H1 (cell line): ENCODE results near the gene TTC28. TPM values are rescaled to one million over a fixed set of nuclear protein-coding genes. Genes with fewer than 3 reads are reported as not detected.

Experiments used
- CTCF ChIA-PET: fragments of 300-600 bp; sonication (Branson Sonifier 250); formaldehyde crosslinking; loops from one replicate; lab custom pipeline; 2021; ENCODE audit not compliant: partially characterized antibody; lab: Charles Lee
- POLR2A ChIA-PET: fragments of 300-600 bp; sonication (Branson Sonifier 250); formaldehyde crosslinking; loops from one replicate; lab custom pipeline; 2021; ENCODE audit warnings: inconsistent platforms; ENCODE audit not compliant: partially characterized antibody; lab: Charles Lee
- DNase-seq, 2 experiments: peaks; one replicate each; pipeline versions ENCODE4 v3.0.0 to v3.0.0-alpha.2; 2010 to 2022; ENCODE audit warnings: low spot score in 2 of 2, low read depth in 1 of 2, mixed read lengths in 1 of 2
- FAIRE-seq: peaks from 2 replicates; lab custom pipeline; 2011; peaks lifted over from hg19 to GRCh38; lab: Jason Lieb, UNC
- H2AFZ ChIP-seq: 2 replicates; pipeline ENCODE4 v1.8.1; 2012; ENCODE audit warnings: low read length, inconsistent platforms
- H2AK5ac ChIP-seq: 2 replicates; pipeline ENCODE4 v1.6.1; 2013; ENCODE audit warnings: low read depth, low read length
- H2BK120ac ChIP-seq: replicated peaks from 2 replicates; pipeline ENCODE3; 2013; ENCODE audit warnings: low read depth, low read length, inconsistent platforms
- H2BK12ac ChIP-seq: 2 replicates; pipeline ENCODE4 v1.6.1; 2013; ENCODE audit warnings: low read depth, low read length
- H2BK15ac ChIP-seq: 2 replicates; pipeline ENCODE4 v1.6.1; 2013; ENCODE audit warnings: low read length
- H2BK20ac ChIP-seq: 2 replicates; pipeline ENCODE4 v1.6.1; 2013; ENCODE audit warnings: low read length
- H2BK5ac ChIP-seq: 2 replicates; pipeline ENCODE4 v1.6.1; 2013; ENCODE audit warnings: low read depth, low read length
- H3K14ac ChIP-seq: 2 replicates; pipeline ENCODE4 v1.6.1; 2013; ENCODE audit warnings: inconsistent platforms; ENCODE audit not compliant: insufficient read length
- H3K18ac ChIP-seq: 2 replicates; pipeline ENCODE4 v1.6.1; 2013; ENCODE audit warnings: low read length; ENCODE audit errors: extremely low read depth
- H3K23ac ChIP-seq: 2 replicates; pipeline ENCODE4 v1.6.1; 2013; ENCODE audit warnings: inconsistent platforms; ENCODE audit not compliant: insufficient read length
- H3K23me2 ChIP-seq: 2 replicates; pipeline ENCODE4 v1.6.1; 2013; ENCODE audit warnings: low read depth, low read length
- H3K27ac ChIP-seq: 2 replicates; pipeline ENCODE4 v1.6.1; 2011; ENCODE audit warnings: low read depth, low read length, inconsistent platforms
- H3K27me3 ChIP-seq, 4 experiments: replicated peaks in 1 of 4; 1 replicate in 1 of 4; 2 replicates in 3 of 4; pipeline versions ENCODE4 v1.6.1 to v1.8.1; 2011 to 2013; ENCODE audit warnings: low read length in 3 of 4, mild to moderate bottlenecking in 3 of 4, inconsistent platforms in 2 of 4, mixed read lengths in 2 of 4, moderate library complexity in 1 of 4; ENCODE audit not compliant: control insufficient read depth in 3 of 4, insufficient read depth in 3 of 4; ENCODE audit errors: extremely low read depth in 1 of 4
- H3K36me3 ChIP-seq, 4 experiments: 2 replicates each; pipeline versions ENCODE4 v1.6.1 to v1.8.1; 2011 to 2013; ENCODE audit warnings: mild to moderate bottlenecking in 4 of 4, low read length in 3 of 4, moderate library complexity in 2 of 4, control low read depth in 1 of 4, inconsistent platforms in 1 of 4; ENCODE audit not compliant: insufficient read depth in 4 of 4, control insufficient read depth in 2 of 4
- H3K4ac ChIP-seq: replicated peaks from 2 replicates; pipeline ENCODE3; 2013; ENCODE audit warnings: low read length, low read depth, mixed read lengths, inconsistent platforms; ENCODE audit not compliant: insufficient read length
- H3K4me1 ChIP-seq, 4 experiments: replicated peaks in 1 of 4; 1 replicate in 1 of 4; 2 replicates in 3 of 4; pipeline versions ENCODE4 v1.6.1 to v1.8.1; 2011 to 2013; ENCODE audit warnings: low read length in 3 of 4, inconsistent platforms in 2 of 4, mixed read lengths in 1 of 4; ENCODE audit not compliant: insufficient read depth in 4 of 4, control insufficient read depth in 3 of 4
- H3K4me2 ChIP-seq, 2 experiments: 2 replicates each; pipeline versions ENCODE4 v1.6.1 to v1.8.1; 2011 to 2013; ENCODE audit warnings: low read depth in 2 of 2, low read length in 2 of 2, control low read depth in 1 of 2, inconsistent platforms in 1 of 2, mild to moderate bottlenecking in 1 of 2; ENCODE audit not compliant: insufficient read depth in 1 of 2
- H3K4me3 ChIP-seq, 4 experiments: fragments of 200-600, 300-600 bp in 1 of 4; sonication (generic), shearing (Covaris generic), sonication (Bioruptor Twin) in 1 of 4; 2 replicates each; pipeline versions ENCODE4 v1.5.1 to v1.8.1; 2011 to 2016; ENCODE audit warnings: low read length in 4 of 4, low read depth in 3 of 4, control low read depth in 2 of 4, inconsistent platforms in 2 of 4, mild to moderate bottlenecking in 2 of 4, mixed read lengths in 1 of 4, moderate library complexity in 1 of 4; ENCODE audit not compliant: insufficient read depth in 2 of 4; ENCODE audit errors: extremely low read depth in 1 of 4
- H3K56ac ChIP-seq: replicated peaks from 2 replicates; pipeline ENCODE3; 2013; ENCODE audit warnings: low read depth, mild to moderate bottlenecking, mixed read lengths, low read length, inconsistent platforms; ENCODE audit not compliant: insufficient read length
- H3K79me1 ChIP-seq: 2 replicates; pipeline ENCODE4 v1.6.1; 2013; ENCODE audit warnings: low read depth, low read length, control low read depth
- H3K79me2 ChIP-seq, 2 experiments: 2 replicates each; pipeline versions ENCODE4 v1.6.1 to v1.8.1; 2012 to 2013; ENCODE audit warnings: low read length in 2 of 2, mild to moderate bottlenecking in 2 of 2, inconsistent platforms in 1 of 2; ENCODE audit not compliant: insufficient read depth in 2 of 2, control insufficient read depth in 1 of 2
- H3K9ac ChIP-seq, 4 experiments: replicated peaks in 1 of 4; 1 replicate in 1 of 4; 2 replicates in 3 of 4; pipeline versions ENCODE4 v1.6.1 to v1.8.1; 2011 to 2013; ENCODE audit warnings: low read depth in 3 of 4, low read length in 3 of 4, control low read depth in 2 of 4, mild to moderate bottlenecking in 2 of 4, moderate library complexity in 2 of 4, inconsistent platforms in 1 of 4; ENCODE audit errors: extremely low read depth in 1 of 4
- H3K9me3 ChIP-seq, 2 experiments: 2 replicates each; pipeline versions ENCODE4 v1.6.1 to v1.8.1; 2012 to 2013; ENCODE audit warnings: mild to moderate bottlenecking in 2 of 2, moderate library complexity in 2 of 2, control low read depth in 1 of 2, inconsistent platforms in 1 of 2, low read depth in 1 of 2, low read length in 1 of 2, mixed read lengths in 1 of 2; ENCODE audit not compliant: insufficient read depth in 2 of 2
- H4K20me1 ChIP-seq, 2 experiments: replicated peaks in 1 of 2; 2 replicates each; pipeline versions ENCODE3 to v1.8.1; 2011 to 2013; ENCODE audit warnings: inconsistent platforms in 2 of 2, low read length in 2 of 2, mild to moderate bottlenecking in 1 of 2; ENCODE audit not compliant: insufficient read depth in 2 of 2, control insufficient read depth in 1 of 2
- H4K5ac ChIP-seq: 2 replicates; pipeline ENCODE4 v1.6.1; 2013; ENCODE audit warnings: low read length, low read depth, mixed read lengths, inconsistent platforms; ENCODE audit not compliant: insufficient read length
- H4K8ac ChIP-seq: 2 replicates; pipeline ENCODE4 v1.8.0; 2013; ENCODE audit warnings: mild to moderate bottlenecking, moderate library complexity, low read length, inconsistent platforms; ENCODE audit not compliant: insufficient read depth; ENCODE audit errors: extremely low read depth
- H4K91ac ChIP-seq: replicated peaks from 2 replicates; pipeline ENCODE3; 2013; ENCODE audit warnings: low read length, mixed read lengths, inconsistent platforms; ENCODE audit not compliant: insufficient read length
- CEBPB ChIP-seq: IDR thresholded peaks from 2 replicates; pipeline ENCODE4 v1.6.1; 2012; ENCODE audit warnings: low read depth, low read length
- MAX ChIP-seq: IDR thresholded peaks from 2 replicates; pipeline ENCODE4 v1.6.1; 2012; ENCODE audit warnings: inconsistent platforms
- POU5F1 ChIP-seq: IDR thresholded peaks from 2 replicates; pipeline ENCODE4 v1.6.1; 2011; ENCODE audit warnings: low read depth, mild to moderate bottlenecking, low read length, moderate library complexity
- RXRA ChIP-seq: IDR thresholded peaks from 2 replicates; pipeline ENCODE4 v1.6.1; 2011; ENCODE audit warnings: low read depth, mild to moderate bottlenecking, low read length, moderate library complexity; ENCODE audit not compliant: insufficient read depth
- polyA plus RNA-seq, 7 experiments: library from polyadenylated mRNA; depleted of rRNA in 3 of 7; stranded (reverse) in 5 of 7; unstranded in 2 of 7; fragments of >200 nt in 5 of 7; fragments of 200-250 nt in 2 of 7; gene quantifications; 1 replicate in 5 of 7; 2 replicates in 1 of 7; 4 replicates in 1 of 7; pipeline versions ENCODE4 v1.2.1 to v1.2.3, GENCODE V29; 2011 to 2013; ENCODE audit warnings: missing spikeins in 2 of 7, mixed read lengths in 2 of 7
- total RNA-seq: library from RNA; stranded (reverse); fragmentation: NEBNext Ultra II Directional; extraction: Animal tissue kit (Norgen Biotek cat#: 25700); gene quantifications from 2 replicates; pipeline ENCODE4 v1.2.1, GENCODE V29; 2021

TTC28 gene
- total and polyA plus RNA-seq, 2 of the 8 experiments (the other 6 are each of a cell fraction or from before 2014, with no cell fraction given) = 2.6 to 12.6 TPM

- Histone ChIP-seq H2BK120ac (no peak overlapping the region), H2BK5ac (no peak overlapping the region), H4K8ac (no peak overlapping the region), H2BK15ac (no peak overlapping the region), H3K14ac (no peak overlapping the region), H3K4me1 (no peaks in the 10 kb centered on the region; a peak in 1 of 7 replicates), H4K5ac (no peak overlapping the region), H2AK5ac (no peak overlapping the region), H2AFZ (no peak overlapping the region), H4K91ac (no peak overlapping the region), H3K9ac (no peak overlapping the region), H3K56ac (no peak overlapping the region), H3K23ac (no peak overlapping the region), H3K4me3 (no peak overlapping the region), H3K27ac (no peak overlapping the region), H3K79me1 (no peaks in the 10 kb centered on the region), H3K4ac (no peak overlapping the region), H3K79me2 (no peaks in the 10 kb centered on the region), H2BK20ac (no peak overlapping the region), H3K9me3 (no peaks in the 10 kb centered on the region), H4K20me1 (no peaks in the 10 kb centered on the region), H3K4me2 (no peak overlapping the region), H3K18ac (no peak overlapping the region), H3K27me3 (no peaks in the 10 kb centered on the region), H3K36me3 (no peaks in the 10 kb centered on the region), H2BK12ac (no peak overlapping the region), H3K23me2 (no peaks in the 10 kb centered on the region)
- FAIRE-seq = no peak
- ChIA-PET POLR2A (interaction anchor here (1.1 kb wide), 1 partner anchor 25 kb away, joined by 4 read pairs; no protein-coding TSS in a partner anchor), CTCF (interaction anchor here (0.5 to 5.2 kb wide), 5 partner anchors 9 to 1626 kb away, joined by 3 to 64 read pairs (median 4); no protein-coding TSS in a partner anchor)
- no peak for DNase-seq
- TF ChIP-seq POU5F1 (no peak), RXRA (no peak), CEBPB (no peak), MAX (no peak)
These were observed 77.7 kb downstream of the TTC28 start for GRCh38 chr22:28601915-28602314.
